Ascending aorta (tissue), 2 donors: ENCODE measurements around the gene TAGLN. TPM values are rescaled to one million over a fixed set of nuclear protein-coding genes. Genes with fewer than 3 reads are reported as not detected.

ENCODE experiments used
- DNase-seq, 2 donors: peaks; one replicate each; pipeline ENCODE4 v3.0.0-alpha.2; 2019; ENCODE audit warnings: low spot score in 2 of 2
- H3K27ac ChIP-seq, 2 donors: fragments of 200-600 bp; sonication (generic); one replicate each; pipeline ENCODE4 v1.5.1; 2016 to 2017; ENCODE audit warnings: mild to moderate bottlenecking in 1 of 2
- H3K27me3 ChIP-seq: fragments of 200-600 bp; sonication (generic); one replicate; pipeline ENCODE4 v1.5.1; 2017
- H3K36me3 ChIP-seq, 2 donors: fragments of 200-600 bp; sonication (generic); one replicate each; pipeline ENCODE4 v1.5.1; 2016
- H3K4me1 ChIP-seq, 2 donors: fragments of 200-600 bp; sonication (generic); one replicate each; pipeline ENCODE4 v1.5.1; 2016 to 2017; ENCODE audit warnings: mild to moderate bottlenecking in 1 of 2
- H3K4me3 ChIP-seq, 2 donors: fragments of 200-600 bp; sonication (generic); one replicate each; pipeline ENCODE4 v1.5.1; 2016 to 2017; ENCODE audit warnings: mild to moderate bottlenecking in 1 of 2
- H3K9me3 ChIP-seq, 2 donors: fragments of 200-600 bp; sonication (generic); one replicate each; pipeline ENCODE4 v1.5.1; 2016
- intact Hi-C: fragments of 100-400 bp; cut with DNase I; formaldehyde crosslinking; loops from one replicate; pipeline ENCODE4 v1.15.1; 2023
- total RNA-seq: library from RNA; depleted of rRNA; stranded (reverse); fragments of >200 nt; gene quantifications from one replicate; pipeline ENCODE4 v1.1.0, GENCODE V29; 2016
- TF ChIP-seq, protein P1 (sequence below), 3 experiments: fragments of 200-600 bp in 2 of 3; fragments of 450-650 bp in 1 of 3; sonication (generic) in 2 of 3; IDR thresholded peaks; one replicate each; pipeline ENCODE4 v1.5.1; 2016 to 2019; ENCODE audit warnings: antibody characterized with exemption in 3 of 3, mild to moderate bottlenecking in 1 of 3, moderate library complexity in 1 of 3

TAGLN gene
- total RNA-seq, 1 donor from 2014 or later: 6,542 TPM

DNA sequence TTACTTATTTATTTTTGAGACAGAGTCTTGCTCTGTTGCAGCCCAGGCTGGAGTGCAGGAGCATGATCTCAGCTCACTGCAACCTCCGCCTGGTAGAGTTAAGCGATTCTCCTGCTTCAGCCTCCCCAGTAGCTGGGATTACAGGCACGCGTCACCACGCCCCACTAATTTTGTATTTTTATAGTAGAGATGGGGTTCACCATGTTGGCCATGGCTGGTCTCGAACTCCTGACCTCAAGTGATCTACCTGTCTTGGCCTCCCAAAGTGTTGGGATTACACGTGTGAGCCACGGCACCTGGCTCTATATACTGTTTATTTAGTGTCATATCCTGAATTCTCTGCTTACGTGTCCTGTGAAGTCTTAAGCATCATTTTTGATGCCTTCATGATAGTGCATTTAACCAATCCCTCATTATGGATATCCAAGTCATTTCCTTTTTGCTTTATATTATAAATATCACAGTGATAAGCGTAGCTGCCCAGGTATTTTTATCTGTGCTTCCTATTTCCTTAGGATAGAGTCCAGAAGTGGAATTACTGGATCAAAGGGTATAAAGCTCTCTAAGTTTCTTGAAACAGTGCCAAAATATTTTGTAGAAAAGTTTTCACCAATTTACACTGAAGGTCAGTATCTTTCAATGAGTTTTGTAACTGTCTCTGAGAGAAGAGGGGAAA, 21.5 kb upstream of the TAGLN start:
- H3K4me3 ChIP-seq: peak overlapping the region; percentile 84 to 97
- no peaks in the 10 kb centered on the region for H3K9me3 ChIP-seq
- TF ChIP-seq, protein P1, sequence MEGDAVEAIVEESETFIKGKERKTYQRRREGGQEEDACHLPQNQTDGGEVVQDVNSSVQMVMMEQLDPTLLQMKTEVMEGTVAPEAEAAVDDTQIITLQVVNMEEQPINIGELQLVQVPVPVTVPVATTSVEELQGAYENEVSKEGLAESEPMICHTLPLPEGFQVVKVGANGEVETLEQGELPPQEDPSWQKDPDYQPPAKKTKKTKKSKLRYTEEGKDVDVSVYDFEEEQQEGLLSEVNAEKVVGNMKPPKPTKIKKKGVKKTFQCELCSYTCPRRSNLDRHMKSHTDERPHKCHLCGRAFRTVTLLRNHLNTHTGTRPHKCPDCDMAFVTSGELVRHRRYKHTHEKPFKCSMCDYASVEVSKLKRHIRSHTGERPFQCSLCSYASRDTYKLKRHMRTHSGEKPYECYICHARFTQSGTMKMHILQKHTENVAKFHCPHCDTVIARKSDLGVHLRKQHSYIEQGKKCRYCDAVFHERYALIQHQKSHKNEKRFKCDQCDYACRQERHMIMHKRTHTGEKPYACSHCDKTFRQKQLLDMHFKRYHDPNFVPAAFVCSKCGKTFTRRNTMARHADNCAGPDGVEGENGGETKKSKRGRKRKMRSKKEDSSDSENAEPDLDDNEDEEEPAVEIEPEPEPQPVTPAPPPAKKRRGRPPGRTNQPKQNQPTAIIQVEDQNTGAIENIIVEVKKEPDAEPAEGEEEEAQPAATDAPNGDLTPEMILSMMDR (IDR thresholded peaks at IDR 0.05): no peak
- H3K36me3 ChIP-seq: peaks cover 4 to 11% of the 10 kb centered on the region in 2 donors
- intact Hi-C loops: loop anchor here (1.0 to 10.0 kb wide), 5 partner anchors 22 to 1260 kb away; partner anchors contain the start of genes BACE1, KMT2A, PAFAH1B2 and PCSK7
- DNase-seq: no peak
- no peaks in the 10 kb centered on the region for H3K27me3 ChIP-seq
- H3K4me1 ChIP-seq: peaks cover 14 to 28% of the 10 kb centered on the region in 2 donors
- H3K27ac ChIP-seq: peak overlapping the region; percentile 98 to 99

DNA sequence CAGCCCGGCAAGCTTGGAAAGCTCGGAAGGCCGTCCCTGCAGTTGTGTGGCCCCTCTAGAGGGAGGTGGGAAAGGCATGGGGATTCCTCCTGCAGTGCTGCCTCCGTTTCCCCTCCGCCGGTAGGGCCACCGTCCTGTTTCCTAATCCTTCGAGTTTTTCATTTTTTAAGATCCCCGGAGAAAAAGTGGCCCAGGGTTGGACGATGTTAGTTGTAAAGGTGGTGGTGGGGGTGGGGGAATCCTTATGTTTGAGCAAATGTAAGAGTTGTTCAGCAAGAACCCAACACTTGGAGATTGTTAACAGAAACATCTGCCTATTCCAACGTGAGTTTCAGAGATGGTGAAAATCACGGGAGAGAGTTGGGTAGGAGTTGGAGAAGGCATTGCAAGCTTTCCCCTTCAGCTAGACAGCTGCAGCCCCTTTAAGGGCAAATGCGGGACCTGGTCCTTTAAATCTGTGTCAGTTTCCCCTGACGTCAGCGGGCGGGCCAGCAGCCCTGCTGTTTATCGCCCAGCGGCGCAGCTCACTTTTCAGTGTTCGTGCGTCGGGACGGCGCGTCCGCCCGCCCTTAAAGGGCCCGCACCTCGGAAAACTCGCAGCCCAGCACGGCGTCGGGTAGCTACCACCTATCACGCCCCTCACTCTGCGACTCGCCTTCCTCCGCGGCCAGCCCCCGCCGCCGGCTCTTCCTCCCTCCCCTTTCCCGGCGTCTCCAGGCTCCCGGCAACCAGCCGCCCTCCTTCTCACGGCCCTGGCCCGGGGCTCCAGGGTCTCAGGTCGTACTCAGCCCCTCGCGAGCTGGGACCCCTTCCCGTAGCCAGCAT, 20.7 kb upstream of the TAGLN start, which contains the start of gene SIDT2:
Gene SIDT2 (plus strand): TSS at position 534 of the 825 bp plus-strand sequence. CDS start 521 bp downstream, outside the sequence.
- DNase-seq: peak; percentile 79 to 97
- H3K4me1 ChIP-seq: peaks cover 14 to 28% of the 10 kb centered on the region in 2 donors
- H3K27me3 ChIP-seq: no peaks in the 10 kb centered on the region
- peaks cover 12 to 18% of the 10 kb centered on the region in 2 donors for H3K36me3 ChIP-seq
- TF ChIP-seq, protein P1 (IDR thresholded peaks at IDR 0.05): peak in 1 of 3 experiments; percentile 7
- intact Hi-C loops: loop anchor here (1.0 to 10.0 kb wide), 5 partner anchors 21 to 1259 kb away; partner anchors contain the start of genes BACE1, KMT2A, PAFAH1B2 and PCSK7
- H3K27ac ChIP-seq: peak within 1 kb of the TSS; percentile 98 to 99
- H3K4me3 ChIP-seq: peak within 1 kb of the TSS; percentile 84 to 97
- H3K9me3 ChIP-seq: no peaks in the 10 kb centered on the region

DNA sequence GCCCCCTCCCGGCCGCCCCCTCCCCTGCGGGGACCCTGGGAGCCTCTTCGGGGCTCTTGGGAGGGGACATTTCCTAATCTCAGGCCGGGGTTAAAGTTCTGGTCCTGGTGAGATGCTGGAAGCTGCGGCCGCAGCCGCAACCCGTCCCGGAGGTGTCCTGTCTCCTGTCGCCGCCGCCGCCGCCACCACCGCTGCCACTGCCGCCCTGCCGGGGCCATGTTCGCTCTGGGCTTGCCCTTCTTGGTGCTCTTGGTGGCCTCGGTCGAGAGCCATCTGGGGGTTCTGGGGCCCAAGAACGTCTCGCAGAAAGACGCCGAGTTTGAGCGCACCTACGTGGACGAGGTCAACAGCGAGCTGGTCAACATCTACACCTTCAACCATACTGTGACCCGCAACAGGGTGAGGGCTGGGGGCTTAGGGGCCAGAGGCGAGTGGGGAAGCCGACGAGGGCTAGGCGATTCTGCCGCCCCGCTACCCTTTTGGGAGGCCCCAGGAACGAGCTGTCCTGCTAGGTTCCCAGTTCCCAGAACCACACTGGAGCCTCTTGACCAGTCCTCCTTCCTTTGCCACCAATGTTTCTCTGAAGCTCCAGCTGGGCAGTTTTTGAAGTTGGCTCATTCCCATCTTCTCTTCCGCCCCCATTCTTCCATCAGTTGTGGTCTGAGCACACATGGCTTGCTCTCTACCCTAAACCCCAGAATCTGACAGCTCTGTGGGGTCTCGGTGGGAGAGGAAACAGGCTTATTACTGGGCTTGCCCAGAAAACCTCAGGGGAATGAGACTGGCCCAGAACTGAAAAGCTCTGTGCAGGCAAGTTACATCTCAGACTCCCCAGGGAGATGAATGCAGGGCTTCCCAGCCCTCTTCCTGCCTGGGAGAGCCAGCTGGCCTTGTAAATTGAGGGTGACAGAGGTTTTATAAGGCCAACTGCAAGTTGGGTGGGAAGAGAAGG, 19.8 kb upstream of the TAGLN start:
- H3K4me1 ChIP-seq: peaks cover 14 to 28% of the 10 kb centered on the region in 2 donors
- intact Hi-C loops: loop anchor here (2.0 to 10.0 kb wide), 3 partner anchors 53 to 1258 kb away; partner anchors contain the start of genes BACE1, KMT2A, PCSK7 and RNF214
- peak in 1 of 2 donors; percentile 74 for DNase-seq
- no peaks in the 10 kb centered on the region for H3K9me3 ChIP-seq
- TF ChIP-seq, protein P1 (IDR thresholded peaks at IDR 0.05): no peak
- H3K27ac ChIP-seq: peak overlapping the region; percentile 98 to 99
- no peaks in the 10 kb centered on the region for H3K27me3 ChIP-seq
- peak overlapping the region; percentile 84 to 97 for H3K4me3 ChIP-seq
- H3K36me3 ChIP-seq: peaks cover 16 to 25% of the 10 kb centered on the region in 2 donors

DNA sequence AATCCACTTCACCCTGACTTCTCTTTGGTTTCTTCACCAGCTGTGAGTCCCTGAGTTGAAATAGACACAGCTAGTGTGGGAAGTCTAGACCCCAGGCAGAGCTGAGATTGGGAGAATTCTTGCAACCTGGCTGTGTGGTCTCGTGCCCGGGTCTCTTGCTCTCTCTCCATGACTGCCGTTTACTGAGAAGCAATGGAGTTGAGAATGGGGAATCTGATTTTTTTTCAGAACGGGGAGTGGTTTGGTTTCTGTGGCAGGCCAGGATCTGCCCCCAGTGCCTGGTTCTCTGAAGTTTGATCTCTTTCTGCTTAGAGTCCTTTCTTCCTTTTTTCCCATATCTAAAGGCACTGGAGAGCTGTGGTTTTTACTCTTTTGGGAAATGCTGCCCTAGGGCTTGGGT, 19.1 kb upstream of the TAGLN start:
- peak overlapping the region; percentile 98 to 99 for H3K27ac ChIP-seq
- H3K4me3 ChIP-seq: peak overlapping the region; percentile 84 to 97
- intact Hi-C loops: no loop called here
- peaks cover 16 to 25% of the 10 kb centered on the region in 2 donors for H3K36me3 ChIP-seq
- TF ChIP-seq, protein P1 (IDR thresholded peaks at IDR 0.05): no peak
- H3K27me3 ChIP-seq: no peaks in the 10 kb centered on the region
- H3K4me1 ChIP-seq: peaks cover 14 to 28% of the 10 kb centered on the region in 2 donors
- no peaks in the 10 kb centered on the region for H3K9me3 ChIP-seq
- DNase-seq: no peak
